ENCODE measurements around the gene TAF7.
A peak's percentile ranks its signal among the peaks of the same experiment; 100 is the strongest.
"Not testable (repeated sequence)": the region's sequence is repeated elsewhere in the genome, so short reads cannot be mapped to it uniquely, and the experiment has no call there.

The TAF7 gene

GRCh38 chr5:141349917-141350619 lies 29.5 kb upstream of the TAF7 start, which contains the start of gene PCDHGB1:
PCDHGB1 (plus strand) TSS chr5:141350099; CDS start chr5:141350261, 162 bp downstream.
- no peaks in the 10 kb centered on the region for H3K4me1 ChIP-seq (ENCODE audit: control insufficient read depth, low read depth, low read length)
- H3K79me2 ChIP-seq (ENCODE audit: control insufficient read depth, insufficient read depth, low read length) = no peaks in the 10 kb centered on the region
- H2BK15ac ChIP-seq (replicated peaks; ENCODE audit: low read depth) = no peak within 1 kb of the TSS
- H3K27ac ChIP-seq (ENCODE audit: low read depth, low read length) = no peak within 1 kb of the TSS
- H2BK5ac ChIP-seq (ENCODE audit: low read length) = no peak within 1 kb of the TSS
- no peak within 1 kb of the TSS for H3K4me2 ChIP-seq (ENCODE audit: low read length)
- H3K4me3 ChIP-seq (ENCODE audit: low read length) = no peak within 1 kb of the TSS
- no peak within 1 kb of the TSS for H2AK5ac ChIP-seq (ENCODE audit: low read length)
- WGBS (ENCODE audit: extremely low coverage, insufficient coverage, low lambda C conversion rate) = 100% methylated on average over 6 of the region's 29 CpGs
- no peak within 1 kb of the TSS for H3K9ac ChIP-seq (ENCODE audit: low read length)
- H4K5ac ChIP-seq (ENCODE audit: low read length) = no peak within 1 kb of the TSS
- H3K23ac ChIP-seq (ENCODE audit: low read length) = no peak within 1 kb of the TSS
- H3K79me1 ChIP-seq (ENCODE audit: low read length) = no peaks in the 10 kb centered on the region
- H3K4ac ChIP-seq (ENCODE audit: low read depth, low read length) = no peak within 1 kb of the TSS
- no peaks in the 10 kb centered on the region for H3K27me3 ChIP-seq (ENCODE audit: insufficient read depth, low read length, poor library complexity)
- no peaks in the 10 kb centered on the region for H3K36me3 ChIP-seq (ENCODE audit: control insufficient read depth, insufficient read depth, low read length)
- H2BK120ac ChIP-seq (ENCODE audit: low read depth, low read length) = no peak within 1 kb of the TSS
- H3K18ac ChIP-seq (ENCODE audit: low read length) = no peak within 1 kb of the TSS
- peak; percentile 85 for DNase-seq
- H3K56ac ChIP-seq (ENCODE audit: low read length) = peak within 1 kb of the TSS; percentile 17
- no peak within 1 kb of the TSS for H4K8ac ChIP-seq (ENCODE audit: low read depth, low read length)

- H3K18ac ChIP-seq (ENCODE audit: low read length); H3K79me2 ChIP-seq (ENCODE audit: control insufficient read depth, insufficient read depth, low read length); H3K23ac ChIP-seq (ENCODE audit: low read length); H3K9ac ChIP-seq (ENCODE audit: low read length); H2BK120ac ChIP-seq (ENCODE audit: low read depth, low read length); H3K27me3 ChIP-seq (ENCODE audit: insufficient read depth, low read length, poor library complexity); H2BK15ac ChIP-seq (replicated peaks; ENCODE audit: low read depth); H3K27ac ChIP-seq (ENCODE audit: low read depth, low read length); H2AK5ac ChIP-seq (ENCODE audit: low read length); H3K56ac ChIP-seq (ENCODE audit: low read length); H2BK5ac ChIP-seq (ENCODE audit: low read length); DNase-seq; H3K4me2 ChIP-seq (ENCODE audit: low read length); H4K5ac ChIP-seq (ENCODE audit: low read length); H3K4ac ChIP-seq (ENCODE audit: low read depth, low read length); H3K4me1 ChIP-seq (ENCODE audit: control insufficient read depth, low read depth, low read length); H3K36me3 ChIP-seq (ENCODE audit: control insufficient read depth, insufficient read depth, low read length); H3K4me3 ChIP-seq (ENCODE audit: low read length); H4K8ac ChIP-seq (ENCODE audit: low read depth, low read length); H3K79me1 ChIP-seq (ENCODE audit: low read length): not testable (repeated sequence)
- WGBS (ENCODE audit: extremely low coverage, insufficient coverage, low lambda C conversion rate) = no CpG with 5 or more reads among the region's 35 CpGs
These were observed 25.4 kb upstream of the TAF7 start for GRCh38 chr5:141346017-141346416.

- no peaks in the 10 kb centered on the region for H3K79me1 ChIP-seq (ENCODE audit: low read length)
- no peak for DNase-seq
These were observed 24.7 kb upstream of the TAF7 start for GRCh38 chr5:141345327-141345726.

GRCh38 chr5:141343953-141344463 lies 23.4 kb upstream of the TAF7 start:
- H4K8ac ChIP-seq (ENCODE audit: low read depth, low read length) = no peak overlapping the region
- H2BK15ac ChIP-seq (replicated peaks; ENCODE audit: low read depth) = no peak overlapping the region
- no peaks in the 10 kb centered on the region for H3K36me3 ChIP-seq (ENCODE audit: control insufficient read depth, insufficient read depth, low read length)
- no peak for DNase-seq
- no peaks in the 10 kb centered on the region for H3K79me1 ChIP-seq (ENCODE audit: low read length)
- H3K18ac ChIP-seq (ENCODE audit: low read length) = no peak overlapping the region
- H3K79me2 ChIP-seq (ENCODE audit: control insufficient read depth, insufficient read depth, low read length) = no peaks in the 10 kb centered on the region
- H3K27ac ChIP-seq (ENCODE audit: low read depth, low read length) = no peak overlapping the region
- no peak overlapping the region for H3K4me3 ChIP-seq (ENCODE audit: low read length)
- H3K4ac ChIP-seq (ENCODE audit: low read depth, low read length) = no peak overlapping the region
- no peak overlapping the region for H3K9ac ChIP-seq (ENCODE audit: low read length)
- H3K4me2 ChIP-seq (ENCODE audit: low read length) = no peak overlapping the region
- H3K56ac ChIP-seq (ENCODE audit: low read length) = no peak overlapping the region
- no CpG with 5 or more reads among the region's 31 CpGs for WGBS (ENCODE audit: extremely low coverage, insufficient coverage, low lambda C conversion rate)
- no peaks in the 10 kb centered on the region for H3K27me3 ChIP-seq (ENCODE audit: insufficient read depth, low read length, poor library complexity)
- H3K4me1 ChIP-seq (ENCODE audit: control insufficient read depth, low read depth, low read length) = no peaks in the 10 kb centered on the region
- H2BK5ac ChIP-seq (ENCODE audit: low read length) = no peak overlapping the region
- H3K23ac ChIP-seq (ENCODE audit: low read length) = no peak overlapping the region
- H2BK120ac ChIP-seq (ENCODE audit: low read depth, low read length) = no peak overlapping the region
- H2AK5ac ChIP-seq (ENCODE audit: low read length) = no peak overlapping the region
- no peak overlapping the region for H4K5ac ChIP-seq (ENCODE audit: low read length)

More at GRCh38 chr5:141345327-141345726, 24.7 kb upstream of the TAF7 start:
- Histone ChIP-seq H3K23ac (ENCODE audit: low read length) (no peak overlapping the region), H3K18ac (ENCODE audit: low read length) (no peak overlapping the region), H2BK120ac (ENCODE audit: low read depth, low read length) (no peak overlapping the region), H2BK5ac (ENCODE audit: low read length) (no peak overlapping the region), H3K4me3 (ENCODE audit: low read length) (no peak overlapping the region), H3K9ac (ENCODE audit: low read length) (no peak overlapping the region), H4K8ac (ENCODE audit: low read depth, low read length) (no peak overlapping the region), H2AK5ac (ENCODE audit: low read length) (no peak overlapping the region), H3K79me2 (ENCODE audit: control insufficient read depth, insufficient read depth, low read length) (no peaks in the 10 kb centered on the region), H3K36me3 (ENCODE audit: control insufficient read depth, insufficient read depth, low read length) (no peaks in the 10 kb centered on the region), H3K56ac (ENCODE audit: low read length) (no peak overlapping the region), H4K5ac (ENCODE audit: low read length) (no peak overlapping the region), H2BK15ac (replicated peaks; ENCODE audit: low read depth) (no peak overlapping the region), H3K4me1 (ENCODE audit: control insufficient read depth, low read depth, low read length) (no peaks in the 10 kb centered on the region), H3K27me3 (ENCODE audit: insufficient read depth, low read length, poor library complexity) (no peaks in the 10 kb centered on the region), H3K27ac (ENCODE audit: low read depth, low read length) (no peak overlapping the region), H3K4ac (ENCODE audit: low read depth, low read length) (no peak overlapping the region), H3K4me2 (ENCODE audit: low read length) (no peak overlapping the region)
- no CpG with 5 or more reads among the region's 20 CpGs for WGBS (ENCODE audit: extremely low coverage, insufficient coverage, low lambda C conversion rate)

- no CpG with 5 or more reads among the region's 9 CpGs for WGBS (ENCODE audit: extremely low coverage, insufficient coverage, low lambda C conversion rate)
- no peak within 1 kb of the TSS for H3K4me2 ChIP-seq (ENCODE audit: low read length)
- no peak within 1 kb of the TSS for H2BK15ac ChIP-seq (replicated peaks; ENCODE audit: low read depth)
- no peak within 1 kb of the TSS for H3K18ac ChIP-seq (ENCODE audit: low read length)
- no peak within 1 kb of the TSS for H2BK5ac ChIP-seq (ENCODE audit: low read length)
- H2BK120ac ChIP-seq (ENCODE audit: low read depth, low read length) = no peak within 1 kb of the TSS
- no peak within 1 kb of the TSS for H4K8ac ChIP-seq (ENCODE audit: low read depth, low read length)
- H3K79me1 ChIP-seq (ENCODE audit: low read length) = no peaks in the 10 kb centered on the region
- no peak within 1 kb of the TSS for H4K5ac ChIP-seq (ENCODE audit: low read length)
- no peaks in the 10 kb centered on the region for H3K4me1 ChIP-seq (ENCODE audit: control insufficient read depth, low read depth, low read length)
- no peak within 1 kb of the TSS for H3K9ac ChIP-seq (ENCODE audit: low read length)
- no peaks in the 10 kb centered on the region for H3K36me3 ChIP-seq (ENCODE audit: control insufficient read depth, insufficient read depth, low read length)
- H3K56ac ChIP-seq (ENCODE audit: low read length) = no peak within 1 kb of the TSS
- H3K23ac ChIP-seq (ENCODE audit: low read length) = no peak within 1 kb of the TSS
- H3K79me2 ChIP-seq (ENCODE audit: control insufficient read depth, insufficient read depth, low read length) = no peaks in the 10 kb centered on the region
- DNase-seq = peak; percentile 37
- H3K27ac ChIP-seq (ENCODE audit: low read depth, low read length) = no peak within 1 kb of the TSS
- H3K4ac ChIP-seq (ENCODE audit: low read depth, low read length) = no peak within 1 kb of the TSS
- no peak within 1 kb of the TSS for H2AK5ac ChIP-seq (ENCODE audit: low read length)
- no peaks in the 10 kb centered on the region for H3K27me3 ChIP-seq (ENCODE audit: insufficient read depth, low read length, poor library complexity)
- no peak within 1 kb of the TSS for H3K4me3 ChIP-seq (ENCODE audit: low read length)
These were observed 22.8 kb upstream of the TAF7 start, which contains the start of gene PCDHGA3 for GRCh38 chr5:141343242-141343952. PCDHGA3 (plus strand) TSS chr5:141343829; CDS start chr5:141344034, 205 bp downstream.

Measured in mesendoderm (in vitro differentiated cells).